LNCAP (cell line): ENCODE data around the gene INSYN1.

Experiments used
- CTCF ChIP-seq: fragments of 450-650 bp; IDR thresholded peaks from 2 replicates; pipeline ENCODE4 v1.5.1; 2017; ENCODE audit warnings: mild to moderate bottlenecking

The INSYN1 gene

GRCh38 chr15:73745073-73745472, 8.1 kb downstream of the INSYN1 start:
- TF ChIP-seq CTCF = no peak

- no peak for TF ChIP-seq CTCF
These were observed 8.9 kb downstream of the INSYN1 start for GRCh38 chr15:73744293-73744692.

- TF ChIP-seq CTCF = no peak
These were observed 11.8 kb downstream of the INSYN1 start for GRCh38 chr15:73741321-73741836.

- TF ChIP-seq CTCF = no peak
These were observed 12.8 kb downstream of the INSYN1 start for GRCh38 chr15:73740152-73741048.

GRCh38 chr15:73737535-73737934, 15.6 kb downstream of the INSYN1 start:
- no peak for TF ChIP-seq CTCF

- no peak for TF ChIP-seq CTCF
These were observed 20.2 kb downstream of the INSYN1 start for GRCh38 chr15:73732930-73733329.

- no peak for TF ChIP-seq CTCF
These were observed 25.7 kb downstream of the INSYN1 start for GRCh38 chr15:73727330-73727976.
